CD4-positive, alpha-beta T cell treated with Interleukin-1 beta for 1 hour (primary cell): ENCODE data around the gene LRRIQ1.
A peak's percentile ranks its signal among the peaks of the same experiment; 100 is the strongest.
"Not testable (repeated sequence)": the region's sequence is repeated elsewhere in the genome, so short reads cannot be mapped to it uniquely, and the experiment has no call there.

Source experiments
- DNase-seq, 2 donors: peaks; one replicate each; pipeline ENCODE4 v3.0.0-alpha.2; 2020 to 2022

The LRRIQ1 gene, protein sequence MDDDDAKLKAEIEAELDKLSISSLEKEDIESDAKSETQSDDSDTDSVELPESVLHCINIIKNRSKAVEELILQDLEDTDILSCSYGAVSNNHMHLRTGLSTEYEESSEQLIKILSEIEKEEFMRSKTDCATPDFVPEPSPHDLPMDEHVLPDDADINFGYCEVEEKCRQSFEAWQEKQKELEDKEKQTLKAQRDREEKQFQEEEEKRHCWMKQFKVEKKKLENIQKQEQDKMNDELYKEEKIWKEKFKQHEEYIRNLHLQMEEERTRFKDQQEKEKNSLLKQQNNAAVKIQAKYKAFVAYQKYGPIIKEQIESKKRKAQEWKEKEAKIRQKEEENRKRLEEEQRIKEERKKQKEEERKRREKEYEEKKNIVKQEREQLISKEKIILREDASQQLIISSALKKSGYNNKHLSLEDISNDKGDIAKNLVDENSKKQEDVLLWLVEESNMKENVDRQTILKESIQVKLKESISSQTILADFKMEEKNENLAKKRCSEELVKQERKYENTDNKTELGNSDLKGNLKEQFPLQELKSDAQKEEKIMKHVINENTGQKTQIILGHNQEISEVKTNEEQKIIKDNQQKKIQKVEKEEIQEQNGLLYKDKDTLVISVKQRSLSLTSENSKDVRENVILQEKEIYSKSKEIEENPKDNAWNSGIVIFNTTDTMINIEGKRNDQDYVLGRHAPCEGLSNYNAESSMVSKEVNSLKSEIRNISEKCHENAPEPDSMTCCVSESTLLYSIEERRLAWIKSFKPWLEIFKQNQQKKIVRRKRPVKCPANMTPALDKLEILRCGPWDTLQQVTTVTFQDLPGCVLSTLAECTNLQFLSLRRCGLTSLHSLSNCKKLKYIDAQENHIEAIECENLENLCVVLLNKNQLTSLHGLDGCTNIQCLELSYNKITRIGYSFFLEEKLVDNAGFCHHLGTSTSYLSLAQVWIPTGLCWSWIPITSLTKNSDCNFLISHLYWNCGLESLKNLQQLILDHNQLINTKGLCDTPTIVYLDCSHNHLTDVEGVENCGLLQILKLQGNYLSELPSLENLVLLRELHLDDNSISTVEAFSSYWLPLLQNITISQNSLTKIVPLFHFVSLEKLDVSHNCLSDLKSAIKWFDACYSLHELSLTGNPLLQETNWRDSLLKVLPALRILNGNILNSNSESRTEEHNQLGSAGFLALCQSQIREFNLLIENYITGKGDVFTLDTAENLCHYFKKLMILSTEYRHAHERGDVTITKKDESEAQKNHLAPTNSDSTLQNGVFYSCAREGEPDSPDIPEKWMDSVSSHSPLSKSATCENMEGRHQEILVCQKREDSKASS (N-terminal part only)

DNA sequence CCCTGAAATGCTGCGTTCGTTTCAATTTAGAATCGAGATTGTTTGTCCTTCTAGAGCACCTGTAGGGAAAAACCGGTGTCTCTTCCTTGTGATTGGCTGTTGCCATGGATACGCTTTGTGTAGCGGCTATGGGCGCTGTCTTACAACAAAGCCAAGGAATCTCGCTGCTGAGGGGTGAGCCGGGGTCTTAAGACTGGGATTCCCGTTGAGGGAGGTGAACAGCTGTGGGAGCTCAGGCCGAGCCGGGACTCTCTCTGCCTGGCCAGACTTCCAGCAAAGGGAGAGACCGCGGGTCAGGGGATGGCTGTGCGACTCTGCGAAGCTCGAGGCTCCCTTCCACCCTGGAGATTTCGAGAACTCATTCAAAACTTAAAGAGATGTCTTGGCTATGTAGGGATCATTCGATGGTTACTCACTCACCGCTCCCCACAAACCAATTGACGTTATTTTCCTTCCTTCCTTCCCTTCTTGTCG is at the start of gene LRRIQ1, which contains the start of gene TSPAN19:
TSS of gene LRRIQ1 (plus strand) at position 118 of the 474 bp plus-strand sequence. CDS start 1,826 bp downstream, outside the sequence.
TSS of gene TSPAN19 (minus strand) at position 44 of the 474 bp plus-strand sequence. CDS start 6,331 bp downstream, outside the sequence.
- peak; percentile 6 to 27 for DNase-seq

DNA sequence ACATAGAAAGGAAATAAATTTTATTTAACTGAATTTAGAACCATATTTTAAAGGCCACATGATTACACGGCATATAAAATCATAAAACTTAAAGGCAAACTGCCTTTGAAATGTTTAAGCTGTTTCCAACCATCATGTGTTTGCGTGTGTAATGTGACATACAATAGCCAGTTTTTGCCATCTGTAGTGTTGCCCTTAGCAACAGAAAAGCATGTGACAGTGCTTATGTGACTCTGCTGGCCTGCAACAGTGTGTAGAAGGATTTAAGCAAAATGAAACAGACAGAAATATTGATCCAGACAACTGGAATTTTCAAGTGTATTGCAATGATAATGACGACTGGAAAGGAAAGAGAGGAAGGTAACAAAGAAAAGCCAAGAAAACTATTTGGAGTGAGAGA is 49.6 kb upstream of the LRRIQ1 start:
- no peak for DNase-seq

DNA sequence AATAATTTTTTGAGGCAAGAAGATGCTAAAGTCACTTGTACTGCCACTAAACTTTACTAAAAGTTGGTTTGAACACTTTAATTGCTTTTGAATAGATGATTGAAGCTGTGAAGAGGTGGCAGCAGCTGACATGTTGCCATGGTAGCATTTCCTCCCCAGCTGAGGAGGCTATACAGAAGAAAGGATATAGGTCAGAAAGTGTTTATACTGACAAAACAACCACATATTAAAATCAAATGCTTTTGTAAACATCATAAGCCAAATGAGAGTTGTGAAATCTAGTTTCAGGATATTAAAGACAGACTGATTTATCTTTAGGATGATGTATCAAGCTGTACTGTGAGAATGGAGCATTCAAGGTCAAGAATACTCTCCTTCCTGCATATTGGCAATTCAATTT is 41.7 kb upstream of the LRRIQ1 start:
- no peak for DNase-seq

DNA sequence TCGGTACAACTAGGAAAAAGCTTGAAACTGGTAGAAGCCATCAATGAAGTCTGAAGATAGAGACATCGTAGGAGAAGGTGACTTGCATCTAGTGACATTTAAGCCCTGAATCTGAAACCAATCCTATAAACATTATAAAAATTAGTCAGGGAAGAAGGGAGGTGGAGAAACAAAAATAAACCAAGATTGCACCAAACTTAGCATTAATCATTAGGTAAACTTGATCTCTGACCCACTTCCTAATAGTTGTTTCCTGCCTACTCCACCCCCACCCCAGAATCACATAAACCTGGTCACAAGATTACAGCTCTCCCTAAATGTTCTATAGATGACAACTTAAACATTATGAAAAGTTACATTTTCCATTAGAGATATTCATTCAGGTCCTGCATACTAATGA is 40.5 kb upstream of the LRRIQ1 start:
- DNase-seq = no peak

DNA sequence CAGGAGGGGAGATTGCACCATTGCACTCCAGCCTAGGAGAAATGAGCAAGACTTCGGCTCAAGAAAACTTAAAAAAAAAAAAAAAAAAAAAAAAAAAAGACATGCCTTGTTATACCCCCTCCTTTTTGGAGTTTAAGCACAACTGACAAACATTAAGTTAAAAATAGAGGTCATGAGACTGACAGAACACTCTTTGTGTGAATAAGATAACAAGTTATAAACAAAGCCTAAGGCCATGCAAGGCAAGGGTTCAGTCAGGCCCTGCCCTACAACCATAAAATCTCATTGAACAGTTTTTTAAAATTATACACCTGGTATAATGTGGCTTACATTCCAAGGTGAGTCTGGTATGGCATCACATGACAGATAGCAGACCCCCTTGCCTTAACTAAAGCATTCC is 39.4 kb upstream of the LRRIQ1 start:
- no peak for DNase-seq

DNA sequence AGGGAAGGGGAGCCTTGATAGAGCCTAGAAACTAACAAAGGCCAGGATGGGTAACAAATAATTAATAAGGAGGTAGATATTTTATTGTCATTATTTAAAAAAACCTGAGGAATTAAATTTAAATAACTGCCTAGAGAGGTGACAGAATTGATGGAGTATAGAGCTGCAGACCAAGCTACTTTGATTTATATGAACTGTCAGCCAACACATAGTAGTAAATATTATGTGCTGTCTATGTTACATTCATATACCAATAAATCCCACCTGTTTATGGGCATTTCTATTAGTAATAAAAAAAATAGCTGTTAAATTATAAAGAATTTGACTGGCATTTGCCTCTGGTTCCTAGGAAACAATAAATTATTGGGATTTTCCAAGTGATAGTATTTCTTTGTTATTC is 37.8 kb upstream of the LRRIQ1 start:
- DNase-seq = no peak

DNA sequence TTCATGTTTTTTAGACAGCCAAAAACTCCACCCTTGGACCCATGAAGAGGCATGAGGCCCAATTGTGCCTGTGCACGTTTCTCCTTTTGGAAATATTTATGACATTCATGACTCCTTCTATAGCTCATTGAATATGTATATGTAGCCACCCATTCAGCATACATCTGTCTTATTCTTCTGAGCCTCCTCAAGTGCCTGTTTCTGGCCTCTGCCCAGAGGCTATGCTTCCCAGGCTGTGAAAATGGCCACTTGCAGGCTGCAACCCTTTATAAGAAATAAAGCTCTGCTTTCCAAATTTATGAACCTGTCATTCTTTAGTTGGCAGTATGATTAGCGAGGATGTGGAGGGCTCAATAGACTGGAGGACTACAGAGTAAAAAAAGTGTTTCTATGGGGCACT is 35.4 kb upstream of the LRRIQ1 start:
- DNase-seq = no peak

DNA sequence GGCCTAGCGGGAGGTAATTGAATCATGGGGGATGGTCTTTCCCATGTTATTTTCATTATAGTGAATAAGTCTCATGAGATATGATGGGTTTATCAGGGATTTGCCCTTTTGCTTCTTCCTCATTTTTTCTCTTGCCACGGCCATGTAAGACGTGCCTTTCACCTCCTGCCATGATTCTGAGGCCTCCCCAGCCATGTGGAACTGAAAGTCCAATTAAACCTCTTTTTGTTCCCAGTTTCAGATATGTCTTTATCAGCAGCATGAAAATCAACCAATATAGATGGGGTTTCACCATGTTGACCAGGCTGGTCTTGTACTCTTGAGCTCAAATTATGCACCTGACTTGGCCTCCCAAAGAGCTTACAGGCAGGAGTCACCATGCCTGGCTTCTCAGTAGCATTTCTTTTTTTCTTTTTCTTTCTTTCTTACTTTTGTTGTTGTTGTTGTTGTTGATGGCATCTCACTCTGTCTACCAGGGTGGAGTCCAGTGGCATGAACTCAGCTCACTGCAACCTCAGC is 33.3 kb upstream of the LRRIQ1 start:
- no peak for DNase-seq

DNA sequence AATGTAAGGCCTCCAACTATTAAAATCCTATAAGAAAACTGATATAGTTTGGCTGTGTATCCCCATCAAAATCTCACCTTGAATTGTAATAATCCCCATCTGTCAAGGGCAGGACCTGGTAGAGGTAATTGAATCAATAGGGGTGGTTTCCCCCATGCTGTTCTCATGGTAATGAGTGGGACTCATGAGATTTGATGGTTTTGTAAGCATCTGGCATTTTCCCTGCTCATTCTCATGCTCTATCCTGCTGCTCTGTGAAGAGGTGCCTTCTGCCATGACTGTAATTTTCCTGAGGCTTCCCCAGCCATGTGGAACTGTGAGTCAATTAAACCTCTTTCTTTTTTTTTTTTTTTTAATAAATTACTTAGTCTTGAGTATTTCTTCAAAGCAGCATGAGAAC is 31.9 kb upstream of the LRRIQ1 start:
- no peak for DNase-seq

DNA sequence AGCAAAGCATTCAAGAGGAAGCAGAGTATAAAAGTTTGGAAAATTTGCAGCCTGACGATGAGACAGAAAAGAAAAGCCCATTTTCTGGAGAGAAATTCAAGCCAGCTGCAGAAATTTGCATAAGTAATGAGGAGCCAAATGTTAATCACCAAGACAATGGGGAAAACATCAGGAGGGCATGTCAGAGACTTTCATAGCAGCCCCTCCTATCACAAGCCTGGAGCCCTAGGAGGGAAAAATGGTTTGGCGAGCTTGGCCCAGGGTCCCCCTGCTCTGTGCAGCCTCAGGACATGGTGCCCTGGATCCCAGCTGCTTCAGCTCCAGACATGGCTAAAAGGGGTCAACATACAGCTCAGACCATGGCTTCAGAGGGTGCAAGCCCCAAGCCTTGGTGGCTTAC is 31.1 kb upstream of the LRRIQ1 start:
- DNase-seq = not testable (repeated sequence)

DNA sequence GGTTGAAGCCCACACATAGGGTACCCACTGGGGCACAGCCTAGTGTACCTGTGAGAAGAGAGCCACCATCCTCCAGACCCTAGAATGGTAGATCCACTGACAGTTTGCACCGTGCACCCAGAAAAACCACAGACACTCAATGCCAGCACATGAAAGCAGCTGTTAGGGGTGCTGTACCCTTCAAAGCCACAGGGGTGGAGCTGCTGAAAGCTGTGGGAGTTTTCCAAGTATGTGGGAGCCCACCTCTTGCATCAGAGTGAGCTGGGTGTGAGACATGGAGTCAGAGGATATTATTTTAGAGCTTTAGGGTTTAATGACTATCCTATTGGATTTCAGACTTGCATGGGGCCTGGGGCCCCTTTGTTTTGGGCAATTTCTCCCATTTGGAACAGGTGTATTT is 30.5 kb upstream of the LRRIQ1 start:
- no peak for DNase-seq

DNA sequence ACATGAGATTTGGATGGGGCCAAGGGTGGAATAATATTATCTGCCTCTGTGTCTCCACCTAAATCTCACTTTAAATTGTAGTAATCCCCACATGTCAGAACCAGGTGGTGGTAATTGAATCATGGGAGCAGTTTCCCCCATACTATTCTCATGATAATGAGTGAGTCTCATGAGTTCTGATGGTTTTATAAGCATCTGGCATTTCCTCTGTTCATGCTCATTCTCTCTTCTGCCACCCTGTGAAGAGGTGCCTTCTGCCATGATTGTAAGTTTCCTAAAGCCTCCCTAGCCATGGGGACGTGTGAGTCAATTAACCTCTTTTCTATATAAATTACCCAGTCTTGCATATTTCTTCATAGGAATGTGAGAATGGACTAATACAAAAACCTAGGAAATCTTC is 29.9 kb upstream of the LRRIQ1 start:
- DNase-seq = no peak

DNA sequence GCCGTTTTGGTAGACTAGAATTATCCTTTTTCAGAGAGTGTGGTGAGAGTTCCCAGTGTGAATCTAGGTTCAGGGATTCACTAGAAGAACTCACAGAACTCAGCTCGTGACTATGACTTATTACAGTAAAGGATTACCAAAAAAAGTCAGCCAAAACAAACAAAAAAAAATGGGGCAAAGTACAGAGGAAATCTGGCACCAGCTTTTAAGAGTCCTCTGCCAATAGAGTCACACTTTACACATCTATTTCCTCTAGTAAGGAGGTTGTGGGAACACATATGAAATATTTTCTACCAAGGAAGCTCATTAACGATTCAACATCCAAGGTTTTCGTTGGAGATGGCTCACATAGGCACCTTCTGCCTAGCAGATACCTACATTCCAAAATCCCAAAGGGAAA is 28.3 kb upstream of the LRRIQ1 start:
- DNase-seq = no peak

DNA sequence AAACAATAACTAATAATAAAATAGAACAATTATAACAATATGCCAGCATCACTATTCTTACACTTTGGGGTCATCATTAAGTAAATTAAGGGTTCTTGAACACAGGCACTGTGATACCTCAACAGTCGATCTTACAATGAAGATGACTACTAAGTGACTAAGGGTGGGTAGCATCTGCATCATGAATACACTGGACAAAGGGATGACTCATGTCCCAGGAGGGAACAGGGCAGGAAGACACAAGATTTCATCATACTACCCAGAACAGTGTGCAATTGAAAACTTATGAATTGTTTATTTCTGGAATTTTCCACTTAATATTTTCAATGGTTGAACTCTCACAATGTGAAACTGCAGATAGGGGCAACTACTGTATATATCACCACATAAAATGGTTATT is 19.7 kb upstream of the LRRIQ1 start:
- DNase-seq = no peak

DNA sequence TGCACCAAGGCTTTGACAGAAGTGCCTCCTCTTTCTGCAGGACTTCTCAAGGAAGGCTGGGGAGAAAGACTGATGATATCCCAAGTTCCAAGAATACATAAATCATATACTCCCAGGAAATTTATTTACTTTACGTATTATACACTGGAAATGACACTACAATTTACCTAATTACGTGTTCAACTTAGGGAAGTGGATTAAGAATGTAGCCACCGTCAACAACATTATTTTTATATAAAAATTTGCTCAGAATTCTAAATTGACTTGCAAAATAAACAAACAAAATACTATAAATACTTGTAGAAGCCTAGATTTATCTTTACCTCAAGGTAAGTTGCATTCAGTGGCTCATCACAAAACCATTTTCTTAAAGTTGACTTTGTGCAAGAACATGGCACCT is 19.0 kb upstream of the LRRIQ1 start:
- no peak for DNase-seq

DNA sequence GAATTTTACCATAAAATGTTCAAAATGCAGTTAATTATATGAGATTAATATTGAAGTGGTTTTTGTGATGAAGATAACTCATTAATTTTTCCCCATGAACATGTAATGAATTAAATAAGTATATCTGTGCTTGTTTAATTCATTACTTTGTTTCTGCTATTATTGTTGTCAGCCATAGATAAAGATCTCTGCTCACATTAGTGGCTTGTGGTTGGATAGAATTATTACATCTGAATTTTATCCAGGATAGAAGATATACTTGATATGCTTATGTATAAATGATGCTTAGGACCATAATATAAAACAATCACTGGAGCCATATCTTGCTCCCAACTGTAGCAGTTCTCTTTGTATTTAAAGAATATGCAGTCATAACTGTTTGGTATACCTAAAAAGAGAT is 18.5 kb upstream of the LRRIQ1 start:
- DNase-seq = no peak

DNA sequence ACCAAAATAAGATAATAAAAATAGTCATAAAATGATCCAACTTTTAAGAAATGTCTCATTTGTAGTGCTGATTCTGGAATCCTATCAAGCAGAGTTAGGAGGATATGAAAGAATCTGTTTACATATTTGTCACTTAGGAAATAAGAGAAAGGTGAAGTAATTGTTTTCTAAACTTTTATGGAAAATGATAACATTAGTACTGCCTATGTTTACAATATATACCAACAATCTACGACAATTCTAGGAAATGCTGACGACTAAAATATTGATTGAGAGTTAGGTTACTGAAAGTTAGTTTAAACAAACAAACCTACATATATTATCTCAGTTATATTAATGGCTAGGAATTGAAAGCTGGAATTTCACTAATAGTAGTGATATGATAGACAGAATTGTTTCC is 18.1 kb upstream of the LRRIQ1 start:
- DNase-seq = no peak

DNA sequence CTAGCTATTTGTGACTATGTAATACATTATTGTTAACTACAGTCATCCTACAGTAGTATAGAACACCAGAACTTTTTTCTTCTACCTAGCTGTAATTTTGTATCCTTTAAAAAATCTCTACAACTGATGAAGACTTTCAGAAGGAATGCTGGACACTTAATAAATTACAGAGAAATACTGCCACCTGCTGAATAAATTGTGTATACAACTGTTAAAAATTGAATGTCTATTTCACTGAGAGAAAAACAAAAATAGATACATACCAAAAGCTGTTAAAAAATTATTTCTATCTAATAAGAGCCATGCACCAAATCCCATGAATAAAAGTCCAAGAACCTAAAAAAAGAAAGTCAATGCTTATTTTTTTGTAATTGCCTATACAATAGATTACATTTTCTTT is 6.7 kb upstream of the LRRIQ1 start:
- no peak for DNase-seq

DNA sequence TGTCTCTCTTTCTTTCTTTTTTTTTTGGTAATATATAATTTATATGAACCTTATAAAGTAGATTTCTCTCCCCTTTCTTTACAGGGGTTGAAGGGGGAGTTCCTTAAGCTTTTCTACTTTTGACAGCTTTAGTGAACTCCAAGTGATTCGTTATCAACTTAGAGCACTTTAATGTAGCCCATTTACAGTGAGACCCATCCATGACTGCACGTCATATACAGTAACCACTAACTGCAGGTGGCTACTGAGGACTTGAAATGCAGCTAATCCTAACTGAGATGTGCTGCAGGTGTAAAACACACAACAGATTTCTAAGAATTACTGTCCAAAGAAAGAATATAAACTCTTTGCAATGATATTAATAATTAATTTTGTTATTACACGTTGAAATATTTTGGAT is 582 bp downstream of the LRRIQ1 start:
- DNase-seq = no peak

DNA sequence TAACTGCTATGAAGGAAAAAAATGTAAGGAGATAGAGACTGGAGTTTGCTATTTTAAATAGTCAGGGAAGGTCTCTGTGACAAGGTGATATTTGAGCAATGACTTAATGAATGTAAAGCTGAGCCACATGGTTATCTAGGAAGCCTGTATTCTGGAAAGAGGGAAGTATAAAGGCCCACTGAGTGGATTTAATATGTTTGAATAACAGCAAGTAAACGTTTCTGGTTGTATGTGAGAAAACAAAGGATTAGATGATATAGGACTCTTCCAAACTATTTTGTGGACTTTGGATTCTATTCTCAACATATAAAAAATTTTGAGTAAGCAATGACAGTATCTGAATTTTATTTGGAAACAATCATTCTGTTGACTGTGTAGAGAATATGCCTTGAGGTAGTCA is 5.2 kb downstream of the LRRIQ1 start:
- no peak for DNase-seq

DNA sequence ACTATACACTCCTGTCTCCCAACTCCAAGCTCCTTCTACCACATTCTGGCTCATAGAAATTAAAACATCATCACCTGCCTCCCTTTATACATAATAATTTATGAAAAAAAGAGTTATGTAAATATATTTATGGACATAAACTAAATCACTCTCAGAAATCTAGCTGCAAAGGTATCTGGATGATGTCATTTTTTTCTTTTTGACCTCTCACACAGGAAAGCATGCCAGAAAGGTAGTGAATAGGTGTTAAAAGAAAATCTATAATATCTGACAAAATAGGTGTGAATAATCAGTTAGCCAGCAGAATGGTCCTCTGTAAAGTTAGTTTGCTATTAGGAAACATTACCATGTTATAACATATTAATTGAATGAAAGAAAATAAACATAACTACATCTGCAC is 7.7 kb downstream of the LRRIQ1 start:
- no peak for DNase-seq

DNA sequence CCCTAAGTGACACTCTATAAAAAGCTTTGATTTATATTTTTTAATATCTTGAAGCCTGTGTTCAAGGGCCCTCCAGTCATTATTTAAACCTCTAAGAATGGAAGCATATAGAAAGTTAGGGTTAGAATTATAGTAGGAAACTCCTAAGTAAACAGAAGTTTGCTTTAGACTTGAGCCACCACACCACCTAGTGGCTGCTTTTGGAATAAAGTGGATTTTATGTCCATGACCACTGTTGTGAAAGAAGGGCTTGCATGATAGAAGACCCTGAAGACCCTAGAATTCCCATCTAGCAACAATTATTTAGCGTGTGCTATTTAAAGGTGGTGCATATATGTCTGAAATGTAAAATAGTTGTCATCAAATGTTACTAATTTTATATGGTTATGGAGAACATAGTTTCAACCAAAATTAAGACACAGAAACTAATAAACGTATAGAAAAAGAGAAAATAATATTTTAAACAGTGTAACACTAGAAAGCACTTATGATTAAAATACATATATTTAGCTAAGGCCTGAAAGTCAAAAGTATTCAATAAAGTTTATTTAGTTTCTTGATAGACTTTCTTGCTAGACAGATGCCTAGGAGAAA is 21.3 kb downstream of the LRRIQ1 start:
- peak in 1 of 2 donors; percentile 18 for DNase-seq
